HEK293T (cell line): ENCODE results near the gene SHROOM4.

ENCODE experiments used
- CTCF ChIA-PET: fragments of 350-600 bp; formaldehyde crosslinking; extraction: SDS; loops from one replicate; lab custom pipeline; 2021; ENCODE audit warnings: antibody characterized with exemption, inconsistent platforms; lab: Yijun Ruan, JAX
- POLR2A ChIA-PET: fragments of 350-600 bp; formaldehyde crosslinking; extraction: SDS; loops from one replicate; lab custom pipeline; 2020; ENCODE audit warnings: antibody characterized with exemption, inconsistent platforms; lab: Yijun Ruan, JAX
- DNase-seq: peaks from one replicate; pipeline ENCODE4 v3.0.0; 2012; ENCODE audit warnings: mixed read lengths; ENCODE audit errors: extremely low spot score
- ARNT ChIP-seq: fragments of 450-650 bp; IDR thresholded peaks from 2 replicates; pipeline ENCODE4 v1.6.1; 2017; ENCODE audit warnings: mild to moderate bottlenecking
- BHLHE40 ChIP-seq: fragments of 450-650 bp; IDR thresholded peaks from 2 replicates; pipeline ENCODE4 v1.6.1; 2016; ENCODE audit warnings: mild to moderate bottlenecking, moderate library complexity, borderline replicate concordance
- CTBP1 ChIP-seq: fragments of 450-650 bp; IDR thresholded peaks from 2 replicates; pipeline ENCODE4 v1.6.1; 2016; ENCODE audit warnings: borderline replicate concordance
- ELF4 ChIP-seq: fragments of 450-650 bp; IDR thresholded peaks from 2 replicates; pipeline ENCODE4 v1.6.1; 2017; ENCODE audit warnings: antibody characterized with exemption
- FOXA1 ChIP-seq: fragments of 450-650 bp; IDR thresholded peaks from 2 replicates; pipeline ENCODE4 v1.6.1; 2016; ENCODE audit warnings: mild to moderate bottlenecking
- FOXK2 ChIP-seq: fragments of 450-650 bp; IDR thresholded peaks from 2 replicates; pipeline ENCODE4 v1.6.1; 2016; ENCODE audit warnings: mild to moderate bottlenecking
- FOXM1 ChIP-seq: fragments of 450-650 bp; IDR thresholded peaks from 2 replicates; pipeline ENCODE4 v1.6.1; 2017; ENCODE audit warnings: mild to moderate bottlenecking, borderline replicate concordance
- HDGF ChIP-seq: fragments of 450-650 bp; IDR thresholded peaks from 2 replicates; pipeline ENCODE4 v1.6.1; 2017; ENCODE audit warnings: antibody characterized with exemption, borderline replicate concordance
- L3MBTL2 ChIP-seq: fragments of 450-650 bp; conservative IDR thresholded peaks from 2 replicates; pipeline ENCODE4 v1.6.1; 2016; ENCODE audit warnings: mild to moderate bottlenecking
- LEF1 ChIP-seq: fragments of 450-650 bp; IDR thresholded peaks from 2 replicates; pipeline ENCODE4 v1.6.1; 2017; ENCODE audit warnings: mild to moderate bottlenecking, borderline replicate concordance
- NFRKB ChIP-seq: fragments of 450-650 bp; IDR thresholded peaks from 2 replicates; pipeline ENCODE4 v1.6.1; 2016; ENCODE audit warnings: mild to moderate bottlenecking, moderate library complexity
- SP1 ChIP-seq: fragments of 450-650 bp; IDR thresholded peaks from 2 replicates; pipeline ENCODE4 v1.6.1; 2017
- SUZ12 ChIP-seq: fragments of 450-650 bp; IDR thresholded peaks from 2 replicates; pipeline ENCODE4 v1.6.1; 2016; ENCODE audit warnings: mild to moderate bottlenecking
- TARDBP ChIP-seq: fragments of 450-650 bp; IDR thresholded peaks from 2 replicates; pipeline ENCODE4 v1.6.1; 2016
- ZNF384 ChIP-seq: fragments of 450-650 bp; IDR thresholded peaks from 2 replicates; pipeline ENCODE4 v1.6.1; 2016
- TF ChIP-seq, protein P1 (sequence below): fragments of 450-650 bp; IDR thresholded peaks from 2 replicates; pipeline ENCODE4 v1.6.1; 2016

SHROOM4 gene

DNA sequence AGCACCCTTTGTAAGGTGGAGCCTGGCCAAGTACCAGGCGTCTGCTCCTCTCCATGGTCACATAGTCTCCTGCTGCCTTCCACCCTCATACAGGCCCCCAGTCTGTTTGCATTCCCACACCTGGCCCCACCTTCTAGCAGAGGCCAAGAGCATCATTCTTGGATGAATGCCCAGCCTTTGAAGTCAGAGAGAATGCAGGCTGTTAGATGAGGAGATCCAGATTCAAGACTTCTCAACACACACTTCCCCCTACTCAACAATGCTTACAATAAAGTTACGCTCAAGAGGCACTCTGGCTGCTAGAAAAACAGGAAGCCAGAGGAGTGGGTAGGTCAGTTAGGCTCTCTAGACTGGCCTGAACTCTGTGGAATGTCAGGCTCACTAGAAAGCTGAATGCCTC, 43.3 kb downstream of the SHROOM4 start:
- ChIA-PET CTCF (no interaction called here), POLR2A (no interaction called here)
- TF ChIP-seq LEF1: no peak
- no peak for TF ChIP-seq NFRKB
- TF ChIP-seq TARDBP: no peak
- TF ChIP-seq ARNT: no peak
- no peak for TF ChIP-seq FOXA1
- TF ChIP-seq CTBP1: no peak
- TF ChIP-seq L3MBTL2: no peak
- no peak for TF ChIP-seq FOXM1
- DNase-seq: no peak

DNA sequence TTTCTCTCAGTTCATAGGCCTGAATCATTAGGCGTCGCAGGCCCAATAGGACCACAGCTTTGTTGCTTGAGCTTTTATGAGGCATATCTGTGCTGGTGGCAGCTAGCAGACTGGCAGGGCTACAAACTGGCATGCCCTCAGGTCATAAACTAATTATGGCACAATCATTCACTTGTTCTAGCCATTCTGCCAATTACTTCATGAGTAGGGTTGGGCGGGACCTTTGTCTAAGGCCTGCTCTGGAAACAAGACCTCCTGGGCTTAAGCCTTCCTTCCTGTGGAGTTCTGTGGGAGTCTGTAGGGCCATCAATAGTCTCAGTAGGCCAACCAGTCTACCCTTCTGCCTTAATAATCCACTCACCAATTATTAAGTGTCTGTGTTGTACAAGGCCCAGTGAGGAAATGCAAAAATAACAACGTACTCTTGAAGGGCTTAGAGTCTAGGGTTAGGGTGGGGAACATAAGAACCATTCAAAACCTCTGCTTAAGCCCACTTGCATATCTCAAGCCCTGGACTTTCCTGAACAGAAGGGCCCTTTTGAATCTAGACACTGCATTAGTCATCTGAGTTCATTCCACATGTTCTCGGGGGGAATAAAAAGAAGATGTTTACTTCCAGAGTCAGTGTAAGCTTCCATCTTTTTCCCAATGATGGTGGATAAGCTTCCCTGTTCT, 44.5 kb downstream of the SHROOM4 start:
- no peak for DNase-seq
- POLR2A ChIA-PET: no interaction called here
- TF ChIP-seq FOXA1: no peak
- TF ChIP-seq TARDBP: no peak
- TF ChIP-seq CTBP1: no peak
- no peak for TF ChIP-seq SUZ12
- no peak for TF ChIP-seq SP1
- TF ChIP-seq FOXM1: no peak
- TF ChIP-seq FOXK2: no peak
- TF ChIP-seq HDGF: no peak
- TF ChIP-seq ARNT: no peak
- TF ChIP-seq BHLHE40: no peak
- TF ChIP-seq, protein P1, sequence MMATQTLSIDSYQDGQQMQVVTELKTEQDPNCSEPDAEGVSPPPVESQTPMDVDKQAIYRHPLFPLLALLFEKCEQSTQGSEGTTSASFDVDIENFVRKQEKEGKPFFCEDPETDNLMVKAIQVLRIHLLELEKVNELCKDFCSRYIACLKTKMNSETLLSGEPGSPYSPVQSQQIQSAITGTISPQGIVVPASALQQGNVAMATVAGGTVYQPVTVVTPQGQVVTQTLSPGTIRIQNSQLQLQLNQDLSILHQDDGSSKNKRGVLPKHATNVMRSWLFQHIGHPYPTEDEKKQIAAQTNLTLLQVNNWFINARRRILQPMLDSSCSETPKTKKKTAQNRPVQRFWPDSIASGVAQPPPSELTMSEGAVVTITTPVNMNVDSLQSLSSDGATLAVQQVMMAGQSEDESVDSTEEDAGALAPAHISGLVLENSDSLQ: no peak
- TF ChIP-seq L3MBTL2: no peak
- no peak for TF ChIP-seq ELF4
- no peak for TF ChIP-seq NFRKB
- CTCF ChIA-PET: no interaction called here

DNA sequence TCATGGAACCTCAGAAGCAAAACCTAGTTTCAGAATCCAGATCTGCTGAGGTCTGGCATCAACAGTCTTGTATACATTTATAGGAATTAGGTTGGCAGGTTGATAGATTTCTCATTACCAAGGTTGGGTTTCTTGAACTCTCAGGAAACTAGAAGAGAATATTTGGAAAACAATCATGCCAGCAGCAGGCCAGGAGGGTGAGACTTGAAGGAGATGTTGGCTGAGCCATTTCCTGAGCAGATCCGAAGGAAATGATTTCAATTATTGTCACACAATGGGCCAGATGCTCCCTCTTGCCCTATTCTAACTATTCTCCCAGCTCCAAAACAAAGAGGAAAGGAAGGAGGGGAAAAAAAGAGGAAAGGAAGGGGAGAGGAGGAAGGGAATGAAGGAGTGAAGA, 45.2 kb downstream of the SHROOM4 start:
- CTCF ChIA-PET: no interaction called here
- no peak for DNase-seq
- POLR2A ChIA-PET: no interaction called here
- TF ChIP-seq TARDBP: no peak
- TF ChIP-seq, protein P1: no peak
- TF ChIP-seq BHLHE40: no peak
- no peak for TF ChIP-seq ZNF384
- TF ChIP-seq ELF4: no peak

DNA sequence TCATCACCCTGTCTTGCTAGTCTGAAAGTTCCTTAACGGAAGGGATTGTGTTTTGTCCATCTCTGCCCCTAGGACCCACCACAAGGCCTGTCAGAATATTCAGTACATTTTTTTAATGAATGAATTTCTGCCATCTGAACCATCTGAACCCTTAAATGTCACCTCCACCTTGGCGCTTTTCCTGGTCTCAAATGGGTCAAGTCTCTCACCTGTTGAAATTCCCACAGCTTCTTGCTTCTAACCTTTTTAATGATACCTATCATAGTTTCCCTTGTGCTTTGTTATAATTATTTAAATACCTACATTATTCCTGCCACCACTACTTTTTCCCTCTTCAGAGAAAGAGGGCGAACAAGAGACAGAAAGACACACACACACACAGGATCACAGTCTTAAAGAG, 48.0 kb downstream of the SHROOM4 start:
- ChIA-PET POLR2A (no interaction called here), CTCF (no interaction called here)
- DNase-seq: no peak

DNA sequence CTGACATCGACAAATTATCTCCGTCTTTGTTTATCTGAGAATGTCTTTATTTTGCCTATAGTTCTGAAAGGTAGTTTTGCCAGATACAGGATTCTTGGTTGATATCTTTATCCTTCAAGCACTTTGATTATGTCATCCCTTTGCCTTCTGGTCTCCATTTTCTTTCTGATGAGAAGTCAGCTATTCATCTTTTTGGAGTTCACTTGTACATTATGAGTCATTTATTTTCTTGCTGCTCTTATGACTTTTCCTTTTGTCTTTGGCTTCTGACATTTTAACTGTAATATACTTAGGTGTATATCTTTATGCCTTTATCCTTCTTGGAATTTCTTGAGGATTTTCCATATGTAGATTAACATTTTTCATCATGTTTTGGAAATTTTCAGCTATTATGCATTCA, 51.4 kb downstream of the SHROOM4 start:
- CTCF ChIA-PET: no interaction called here
- no peak for TF ChIP-seq CTBP1
- POLR2A ChIA-PET: no interaction called here

More for the DNA sequence above, 48.0 kb downstream of the SHROOM4 start:
- TF ChIP-seq SUZ12: no peak
- TF ChIP-seq CTBP1: no peak
- TF ChIP-seq ELF4: no peak
- no peak for TF ChIP-seq LEF1
- TF ChIP-seq ARNT: no peak
- TF ChIP-seq HDGF: no peak
- TF ChIP-seq FOXA1: no peak
- no peak for TF ChIP-seq FOXM1
- TF ChIP-seq, protein P1: no peak
- TF ChIP-seq L3MBTL2: no peak

DNA sequence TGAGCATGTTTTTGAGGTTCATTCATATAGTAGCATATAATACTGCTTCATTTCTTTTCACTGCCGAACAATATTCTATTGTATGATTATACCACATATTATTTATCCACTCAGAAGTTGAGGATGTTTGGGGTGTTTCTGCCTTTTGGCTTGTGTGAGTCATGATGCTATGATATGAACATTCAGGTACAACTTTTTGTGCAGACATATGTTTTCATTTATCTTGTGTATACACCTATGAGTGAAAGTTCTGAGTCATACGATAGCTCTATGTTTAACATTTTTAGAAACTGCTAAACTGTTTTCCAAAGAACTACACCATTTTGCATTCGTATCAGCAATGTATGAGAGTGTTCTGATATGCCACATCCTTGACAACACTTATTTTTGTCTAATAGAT, 57.7 kb downstream of the SHROOM4 start:
- ChIA-PET POLR2A (no interaction called here), CTCF (no interaction called here)
- DNase-seq: no peak
- TF ChIP-seq CTBP1: no peak
- TF ChIP-seq FOXM1: no peak
- no peak for TF ChIP-seq HDGF
- TF ChIP-seq NFRKB: no peak
- no peak for TF ChIP-seq FOXA1
- TF ChIP-seq, protein P1: no peak

More for the DNA sequence above, 51.4 kb downstream of the SHROOM4 start:
- no peak for DNase-seq

DNA sequence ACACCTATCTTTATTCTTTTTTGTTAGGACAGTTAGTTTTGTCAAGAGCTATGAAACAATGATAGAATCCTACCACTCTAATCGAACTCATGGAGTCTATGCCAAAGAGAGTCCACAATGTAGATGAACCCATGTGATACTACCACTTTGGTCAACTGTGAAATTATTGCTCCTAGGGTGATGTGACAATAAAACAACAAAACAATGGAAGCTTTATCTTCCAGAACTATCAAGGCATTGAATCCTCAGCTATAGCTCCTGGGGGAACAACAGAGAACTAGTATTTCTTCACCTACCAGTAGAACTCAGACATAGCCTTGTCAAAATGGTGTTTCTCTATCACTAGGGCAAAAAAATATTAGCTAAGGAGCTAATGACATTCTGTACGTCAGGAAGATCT, 62.9 kb downstream of the SHROOM4 start:
- ChIA-PET POLR2A (no interaction called here), CTCF (interaction anchor here (0.8 kb wide), 1 partner anchor 152 kb away, joined by 3 read pairs; no protein-coding TSS in a partner anchor)
- DNase-seq: no peak
- TF ChIP-seq SP1 (no peak), SUZ12 (no peak), L3MBTL2 (no peak), ZNF384 (no peak), FOXM1 (no peak)
